SKM-1 (cell line): ENCODE data around the gene NEURL1.

Experiments used
- DNase-seq: peaks from one replicate; lab custom pipeline; 2025; ENCODE audit not compliant: unreplicated experiment; lab: John Stamatoyannopoulos, UW

Gene NEURL1

DNA sequence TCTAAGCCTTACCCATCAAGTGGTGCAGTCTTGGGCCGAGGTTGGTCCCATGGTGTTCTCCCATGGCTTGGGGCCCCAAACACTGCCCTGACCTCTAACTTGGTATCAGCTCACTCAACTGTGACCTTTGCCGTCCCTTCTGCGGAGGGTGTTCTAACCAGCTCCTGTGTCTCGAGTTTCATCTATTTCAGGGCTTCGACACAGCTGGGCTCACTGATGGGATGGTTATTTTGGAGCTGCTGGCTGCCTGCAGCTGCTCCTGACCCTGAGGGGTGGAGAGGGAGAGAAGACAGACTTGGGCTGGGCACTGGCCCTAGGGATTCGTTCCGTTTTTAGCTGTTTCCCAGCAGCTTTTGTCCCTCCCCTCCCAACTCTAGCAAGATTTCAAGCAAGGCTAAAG lies 86.9 kb downstream of the NEURL1 start:
- no peak for DNase-seq

DNA sequence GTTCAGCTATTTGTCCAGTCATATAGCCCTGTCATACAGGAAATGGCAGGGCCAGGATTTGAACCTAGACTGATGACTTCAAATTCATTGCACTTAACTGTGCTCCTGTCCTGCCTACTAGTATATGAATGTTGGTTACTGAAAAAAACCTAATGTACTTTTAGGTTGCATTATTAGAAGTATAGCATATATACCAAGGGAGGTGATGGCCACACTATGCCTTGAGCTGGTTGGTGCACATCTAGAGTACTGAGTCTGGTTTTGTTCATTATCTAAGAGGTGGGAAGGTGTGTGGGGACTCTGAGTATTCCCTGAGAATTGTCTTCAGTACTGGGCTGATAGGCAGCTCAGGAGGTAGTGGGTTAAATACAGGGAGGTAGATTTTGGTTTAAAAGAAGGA lies 88.0 kb downstream of the NEURL1 start:
- no peak for DNase-seq

DNA sequence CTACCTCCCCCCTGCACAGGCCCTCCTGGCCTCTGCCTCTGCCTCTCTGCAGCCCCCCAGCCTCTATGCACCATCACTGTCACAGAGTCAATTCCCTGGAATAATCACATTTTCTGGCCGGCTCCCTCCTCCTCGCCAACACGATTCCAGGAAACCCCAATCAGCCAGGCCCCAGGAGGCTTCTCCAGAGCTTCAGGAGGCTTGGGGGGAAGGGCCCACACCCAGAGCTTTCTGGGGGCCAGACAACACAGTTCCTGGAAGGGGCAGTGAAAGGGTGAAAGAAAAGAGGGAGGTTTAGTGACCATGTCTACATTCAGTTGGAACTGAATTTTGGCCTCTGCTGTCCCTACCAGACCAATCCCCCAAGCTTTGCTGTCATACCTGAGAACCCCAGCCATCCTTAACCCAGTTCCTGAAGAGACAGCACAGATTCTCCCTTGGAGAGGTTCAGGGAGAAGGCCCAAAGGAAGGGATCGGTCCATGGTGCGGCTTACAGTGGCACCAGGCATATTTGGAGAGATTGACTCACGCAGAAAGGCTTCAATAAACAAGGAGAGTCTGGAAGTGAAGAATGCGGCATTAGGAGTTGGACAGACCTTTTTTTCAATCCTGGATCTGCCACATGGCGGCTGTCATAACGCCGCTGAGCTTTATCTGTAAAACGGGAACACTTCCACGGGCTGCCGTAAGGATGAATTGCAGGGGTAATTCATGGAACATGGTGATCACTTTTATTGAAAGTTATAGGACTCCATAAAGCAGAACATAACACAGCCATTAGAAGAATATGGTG lies 89.0 kb downstream of the NEURL1 start:
- DNase-seq, result no peak

DNA sequence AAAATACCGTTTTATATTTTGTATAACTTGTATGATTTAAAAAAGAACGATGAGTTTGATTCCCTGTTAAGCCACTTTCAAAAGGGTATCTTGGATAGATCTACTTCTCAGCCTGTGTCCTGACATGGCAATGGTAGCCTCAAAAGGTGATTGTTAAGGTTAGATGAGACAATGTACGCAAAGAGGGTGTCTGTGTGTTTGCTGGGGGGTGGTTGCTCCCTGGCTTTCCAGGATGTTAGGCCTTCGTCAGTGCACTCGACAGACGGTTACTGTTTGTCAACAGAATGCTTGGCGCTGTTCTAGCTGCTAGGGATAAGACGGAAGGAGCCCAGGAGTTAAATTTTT lies 90.3 kb downstream of the NEURL1 start:
- no peak for DNase-seq

DNA sequence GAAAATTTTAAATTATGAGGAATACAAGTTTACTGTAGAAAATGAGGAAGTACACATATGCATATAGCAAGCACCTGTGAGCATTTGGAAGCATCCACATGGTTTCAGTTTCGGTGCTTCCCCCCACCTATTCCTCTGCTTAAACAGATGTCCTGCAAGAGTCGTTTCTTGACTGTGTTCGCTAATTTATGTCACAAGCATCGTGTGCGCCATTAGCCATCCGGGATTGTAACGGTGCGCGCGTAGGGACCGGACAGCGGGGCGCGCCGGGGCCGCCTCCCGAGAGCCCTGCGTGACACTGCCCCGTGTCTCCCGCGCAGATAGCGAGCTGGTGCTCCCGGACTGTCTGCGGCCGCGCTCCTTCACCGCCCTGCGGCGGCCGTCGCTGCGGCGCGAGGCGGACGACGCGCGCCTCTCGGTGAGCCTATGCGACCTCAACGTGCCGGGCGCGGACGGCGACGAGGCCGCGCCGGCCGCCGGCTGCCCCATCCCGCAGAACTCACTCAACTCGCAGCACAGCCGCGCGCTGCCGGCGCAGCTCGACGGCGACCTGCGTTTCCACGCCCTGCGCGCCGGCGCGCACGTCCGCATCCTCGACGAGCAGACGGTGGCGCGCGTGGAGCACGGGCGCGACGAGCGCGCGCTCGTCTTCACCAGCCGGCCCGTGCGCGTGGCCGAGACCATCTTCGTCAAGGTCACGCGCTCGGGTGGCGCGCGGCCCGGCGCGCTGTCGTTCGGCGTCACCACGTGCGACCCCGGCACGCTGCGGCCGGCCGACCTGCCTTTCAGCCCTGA lies 90.9 kb downstream of the NEURL1 start:
- no peak for DNase-seq

DNA sequence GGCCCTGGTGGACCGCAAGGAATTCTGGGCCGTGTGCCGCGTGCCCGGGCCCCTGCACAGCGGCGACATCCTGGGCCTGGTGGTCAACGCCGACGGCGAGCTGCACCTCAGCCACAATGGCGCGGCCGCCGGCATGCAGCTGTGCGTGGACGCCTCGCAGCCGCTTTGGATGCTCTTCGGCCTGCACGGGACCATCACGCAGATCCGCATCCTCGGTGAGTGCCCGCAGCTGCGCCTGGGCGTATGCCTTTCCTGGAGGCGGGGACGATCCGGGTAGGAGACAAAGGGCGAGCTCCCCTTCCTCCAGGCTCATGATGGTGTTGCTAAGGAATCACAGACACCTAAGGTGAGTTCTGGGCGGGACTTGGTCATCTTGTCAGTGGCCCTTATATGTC lies 91.5 kb downstream of the NEURL1 start:
- no peak for DNase-seq

DNA sequence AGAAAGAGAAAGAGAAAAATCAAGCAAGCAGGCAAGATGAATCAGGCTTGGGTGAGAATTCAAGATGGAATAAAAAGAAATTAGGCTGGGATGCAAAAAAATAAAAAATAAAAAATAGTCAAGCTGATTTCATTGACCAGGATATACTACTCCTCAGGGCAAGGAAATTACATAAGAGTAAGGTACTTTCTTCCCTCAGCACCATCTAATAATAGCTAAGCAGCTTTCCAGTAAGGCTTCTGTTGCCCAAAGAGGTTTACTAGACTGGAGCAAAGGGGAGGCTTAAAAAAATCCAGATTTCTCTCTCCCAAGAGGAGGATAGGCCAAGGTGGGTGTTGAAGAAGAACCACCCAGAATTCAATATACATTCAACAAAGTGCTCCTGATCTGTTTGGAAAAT lies 93.6 kb downstream of the NEURL1 start:
- DNase-seq, result no peak

DNA sequence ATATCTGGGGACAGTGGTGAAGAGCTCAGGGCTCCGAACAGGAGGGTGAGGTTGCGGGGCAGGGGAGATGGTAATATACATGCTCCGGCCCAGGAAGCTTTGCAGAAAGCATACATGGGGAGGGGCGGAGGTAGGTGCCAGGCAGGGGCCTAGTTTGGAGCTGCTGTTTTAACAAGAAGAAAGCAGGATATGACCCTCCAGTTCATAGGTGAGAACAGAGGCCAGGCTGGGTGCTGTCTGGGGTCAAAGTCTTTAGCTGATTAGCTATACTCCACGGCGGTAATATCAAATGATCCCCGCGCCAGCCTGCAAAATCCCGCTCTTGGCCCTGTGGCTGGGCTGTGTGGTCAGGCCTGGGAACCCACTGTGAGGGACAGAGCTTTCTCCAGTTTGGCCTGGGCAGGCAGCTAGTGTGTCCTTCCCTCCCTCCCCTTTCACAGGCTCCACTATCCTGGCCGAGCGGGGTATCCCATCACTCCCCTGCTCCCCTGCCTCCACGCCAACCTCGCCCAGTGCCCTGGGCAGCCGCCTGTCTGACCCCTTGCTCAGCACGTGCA lies 95.6 kb downstream of the NEURL1 start:
- DNase-seq, result no peak

DNA sequence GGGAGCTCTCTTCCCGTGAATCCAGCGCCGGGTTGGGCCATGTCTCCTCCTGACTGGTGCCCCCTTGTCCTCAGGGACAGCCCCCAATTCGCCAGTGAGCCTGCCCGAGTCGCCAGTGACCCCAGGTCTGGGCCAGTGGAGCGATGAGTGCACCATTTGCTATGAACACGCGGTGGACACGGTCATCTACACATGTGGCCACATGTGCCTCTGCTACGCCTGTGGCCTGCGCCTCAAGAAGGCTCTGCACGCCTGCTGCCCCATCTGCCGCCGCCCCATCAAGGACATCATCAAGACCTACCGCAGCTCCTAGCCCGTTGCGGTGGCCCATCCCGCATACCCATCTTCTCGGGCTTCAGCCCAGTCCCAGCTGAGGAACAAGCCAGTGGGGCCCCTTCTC lies 96.6 kb downstream of the NEURL1 start:
- no peak for DNase-seq

DNA sequence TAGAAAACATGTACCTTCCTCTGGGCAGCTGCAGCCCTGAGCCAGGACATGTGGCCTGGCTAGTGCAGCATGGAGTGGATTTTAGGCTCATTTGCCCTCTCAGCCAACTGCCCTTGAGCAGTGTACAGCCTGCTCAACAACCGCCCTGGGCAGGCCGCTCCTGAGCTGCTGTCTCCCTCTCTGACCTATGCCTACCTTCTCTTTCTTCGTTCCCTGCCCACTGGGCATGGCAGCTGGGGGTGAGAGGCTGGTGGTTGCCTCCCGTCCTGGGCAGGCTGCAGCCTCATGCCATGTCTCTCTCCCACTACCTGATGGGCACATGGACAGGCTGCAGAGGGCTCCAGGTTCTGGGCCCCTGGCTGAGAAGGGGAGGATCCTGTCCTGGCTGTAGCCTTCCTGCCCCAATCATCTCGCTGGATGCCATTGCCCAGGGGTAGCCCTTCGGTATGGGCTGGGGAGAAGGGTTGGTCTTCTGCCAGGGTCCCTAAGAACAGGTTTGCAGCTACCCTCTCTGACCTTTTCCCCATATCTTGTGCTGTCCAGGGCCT lies 97.3 kb downstream of the NEURL1 start:
- DNase-seq, result no peak

DNA sequence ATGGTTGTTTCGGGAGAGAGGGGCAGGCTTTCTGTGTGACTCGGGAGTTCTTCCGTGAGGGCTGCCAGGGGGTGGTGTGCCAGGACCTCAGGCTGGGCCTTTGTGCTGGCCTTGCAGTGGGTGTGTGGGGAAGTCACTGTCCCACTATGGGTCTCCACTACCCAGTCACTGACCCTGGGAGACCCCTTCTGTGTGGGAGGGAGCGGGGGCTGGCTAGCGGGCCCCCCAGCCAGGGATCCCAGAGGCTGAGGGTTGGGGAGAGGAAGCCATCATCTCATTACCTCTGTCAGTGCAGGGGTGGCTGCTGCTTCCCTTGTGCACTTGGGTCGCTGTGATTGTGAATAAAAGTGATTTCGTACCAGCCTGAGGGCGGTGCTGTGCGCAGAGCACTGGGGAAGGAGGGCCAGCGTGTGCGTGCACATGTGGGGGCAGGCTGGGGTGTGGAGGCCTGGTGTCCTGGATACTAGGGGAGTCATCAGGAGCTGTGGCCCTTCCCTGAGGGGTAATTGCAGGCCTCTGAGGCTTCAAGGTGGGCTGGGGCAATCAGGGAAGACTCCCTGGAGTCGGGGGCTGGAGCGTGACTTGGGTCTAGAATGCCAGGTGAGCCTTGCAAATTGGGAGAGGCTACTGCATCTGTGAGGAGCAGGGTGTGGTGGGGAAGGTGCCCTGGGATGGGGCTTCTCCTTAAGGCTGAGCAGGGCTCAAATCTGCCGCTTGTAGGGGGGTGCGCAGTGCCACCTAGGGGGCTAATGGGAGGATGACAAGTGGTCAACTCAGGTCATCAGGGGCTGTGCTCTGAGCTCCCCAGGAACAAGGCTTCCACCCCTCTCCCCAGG lies 98.9 kb downstream of the NEURL1 start:
- DNase-seq, result peak; percentile 30

DNA sequence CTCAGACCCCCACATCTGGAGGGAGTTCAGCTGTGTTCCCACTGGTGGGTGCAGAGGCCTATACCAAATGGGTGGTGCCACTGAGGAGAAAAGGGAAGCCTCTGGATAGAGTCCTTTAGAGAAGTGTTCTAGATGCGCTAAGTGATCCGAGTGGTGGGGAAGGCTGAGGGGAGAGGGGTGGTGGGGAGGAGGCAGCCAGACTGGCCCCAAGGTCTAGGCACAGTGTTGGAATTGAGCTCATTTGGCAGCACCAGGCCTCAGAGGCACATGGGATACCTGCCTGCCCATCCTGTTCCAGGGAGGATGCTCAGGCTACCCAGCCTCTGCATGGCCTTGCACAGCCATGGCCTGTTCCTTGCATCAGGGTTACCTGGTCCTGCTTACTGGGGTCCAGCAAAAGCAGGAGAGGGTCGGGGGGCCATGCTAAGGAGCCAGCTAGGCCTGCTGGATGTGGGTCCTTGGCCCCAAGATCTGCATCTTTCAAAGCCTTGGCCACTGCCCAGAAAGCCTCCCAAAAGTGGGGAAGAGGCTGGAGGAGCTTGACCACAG lies 99.6 kb downstream of the NEURL1 start:
- no peak for DNase-seq

DNA sequence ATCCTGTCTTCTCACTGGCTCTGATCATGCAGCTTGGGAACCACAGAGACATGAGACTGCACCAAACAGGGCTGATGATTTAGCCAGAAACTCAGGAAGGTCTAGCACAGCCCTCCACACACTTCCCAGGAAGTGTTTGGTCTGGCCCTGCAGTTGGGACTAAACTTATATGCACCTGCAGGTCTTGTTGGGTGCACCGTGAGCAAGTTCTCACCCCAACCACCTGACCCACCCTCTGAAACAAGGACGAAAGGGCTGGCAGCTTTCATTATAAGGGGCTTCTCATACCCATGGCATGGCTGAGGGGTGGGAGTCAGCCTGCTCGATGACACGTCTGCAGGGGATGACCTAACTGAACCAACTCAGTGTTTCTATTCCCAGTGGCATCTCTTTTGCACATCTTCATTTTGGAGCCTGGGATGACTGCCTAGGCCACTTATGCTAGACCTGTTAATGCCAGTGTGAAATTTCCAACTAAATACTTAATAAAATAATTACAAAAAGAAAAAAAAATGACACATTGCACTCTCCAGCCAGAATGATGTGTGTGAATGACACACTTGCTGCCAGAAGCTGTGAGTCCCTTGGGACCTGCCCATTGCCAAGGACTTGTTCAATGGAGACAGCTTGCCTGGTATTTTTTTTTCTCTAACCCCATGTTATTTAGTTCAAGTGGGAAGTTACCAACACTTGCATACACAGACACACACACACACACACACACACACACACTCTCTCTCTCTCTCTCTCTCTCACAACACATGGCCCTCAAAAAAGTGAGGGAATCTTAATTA lies 102.6 kb downstream of the NEURL1 start:
- no peak for DNase-seq

DNA sequence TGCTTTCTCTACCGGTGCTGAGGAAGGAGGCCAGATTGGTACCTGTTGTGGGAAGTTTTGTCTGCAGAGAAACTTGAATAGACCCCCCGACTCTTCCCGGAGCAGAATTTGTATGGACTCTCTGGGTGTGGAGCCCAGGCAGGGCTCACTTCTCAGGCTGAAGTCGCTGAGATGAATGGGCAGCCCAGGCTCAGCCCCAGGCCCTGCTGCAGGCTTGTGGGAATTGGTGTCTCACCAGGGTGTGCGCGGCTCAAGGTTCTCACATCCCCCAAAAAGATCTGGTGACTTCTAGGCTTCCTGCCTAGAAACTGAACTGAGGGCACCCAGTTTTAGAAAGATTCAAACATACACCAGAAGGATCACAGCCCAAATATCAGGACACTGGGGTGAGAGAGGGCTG lies 103.5 kb downstream of the NEURL1 start:
- no peak for DNase-seq

DNA sequence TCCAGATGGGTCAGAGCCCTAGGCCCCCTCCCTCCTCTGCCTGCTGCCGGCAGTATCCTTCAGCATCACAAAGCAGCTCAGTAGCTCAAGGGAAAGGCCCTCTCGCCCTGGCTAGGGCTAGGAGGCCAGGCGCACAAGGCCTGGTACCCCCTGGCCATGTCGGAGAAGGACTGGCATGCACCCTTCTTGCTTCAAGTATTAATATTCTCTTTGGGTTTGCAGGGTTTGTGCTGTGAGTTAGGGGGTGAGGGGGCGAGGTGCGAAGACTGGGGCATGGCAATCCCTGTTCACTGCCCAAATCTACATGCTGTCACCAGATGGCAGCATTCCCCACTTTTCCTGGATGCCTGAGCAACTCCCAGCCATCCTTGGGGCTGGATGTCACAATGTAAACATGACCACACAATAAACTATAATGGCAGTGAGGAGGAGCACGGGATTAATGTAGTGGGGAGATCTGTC lies 105.2 kb downstream of the NEURL1 start:
- peak; percentile 20 for DNase-seq

DNA sequence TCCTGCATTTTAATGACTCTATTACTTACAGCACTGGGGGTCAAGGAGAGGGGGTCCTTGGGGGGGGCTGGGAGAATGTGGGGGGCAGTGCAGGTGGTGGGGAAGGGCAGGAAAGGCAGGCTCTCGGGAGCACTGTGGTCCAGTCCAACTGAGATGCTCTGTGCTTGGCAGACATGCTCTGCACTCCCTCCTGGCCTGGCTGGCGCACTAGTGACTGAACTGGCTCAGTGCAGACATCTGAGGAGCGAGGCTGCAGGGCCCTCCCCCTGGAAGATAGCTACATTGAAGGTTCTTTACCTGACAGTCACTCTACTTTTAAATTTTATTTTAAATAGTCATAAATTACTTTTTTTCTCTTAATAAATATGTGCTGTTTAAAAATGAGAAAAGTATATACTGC lies 105.7 kb downstream of the NEURL1 start:
- no peak for DNase-seq

DNA sequence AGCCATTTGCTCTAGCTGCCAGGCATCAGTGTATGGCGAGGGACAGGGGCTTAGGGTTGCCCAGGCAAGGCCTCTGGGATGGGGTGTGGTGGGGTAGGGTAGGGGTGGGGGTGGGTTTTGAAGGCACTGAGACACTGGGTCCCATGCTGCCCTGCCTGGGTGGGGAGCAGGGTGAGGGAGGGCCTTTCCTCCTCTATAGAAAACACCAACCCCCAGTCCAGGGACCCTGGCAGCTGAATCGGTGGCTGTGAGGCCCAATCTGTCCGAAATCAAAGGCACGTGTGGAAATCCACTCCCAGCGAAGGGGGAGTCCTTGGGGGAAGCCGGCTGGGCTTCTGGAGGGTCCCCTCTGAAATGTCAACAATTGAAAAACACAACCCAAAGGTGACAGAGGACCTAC lies 106.4 kb downstream of the NEURL1 start:
- no peak for DNase-seq

DNA sequence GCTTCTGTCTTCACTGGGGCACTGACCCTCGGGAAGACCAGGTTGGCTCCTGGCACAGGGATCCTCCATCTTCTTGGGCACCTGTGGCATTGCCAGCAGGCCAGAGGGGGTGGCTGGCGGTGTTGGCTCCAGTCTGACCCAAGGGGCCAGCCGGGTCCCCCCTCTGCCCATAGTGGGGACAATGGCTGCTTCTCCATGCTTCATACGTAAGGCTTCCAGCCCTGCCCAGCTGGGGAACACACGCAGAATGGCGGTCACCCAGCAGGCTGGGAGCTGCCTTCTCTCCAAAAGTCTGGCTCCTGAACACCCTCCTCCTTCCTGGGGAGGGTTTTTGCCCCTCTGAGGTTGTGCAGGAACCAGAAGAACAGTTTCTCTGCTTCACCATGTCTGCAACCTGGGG lies 106.8 kb downstream of the NEURL1 start:
- no peak for DNase-seq

DNA sequence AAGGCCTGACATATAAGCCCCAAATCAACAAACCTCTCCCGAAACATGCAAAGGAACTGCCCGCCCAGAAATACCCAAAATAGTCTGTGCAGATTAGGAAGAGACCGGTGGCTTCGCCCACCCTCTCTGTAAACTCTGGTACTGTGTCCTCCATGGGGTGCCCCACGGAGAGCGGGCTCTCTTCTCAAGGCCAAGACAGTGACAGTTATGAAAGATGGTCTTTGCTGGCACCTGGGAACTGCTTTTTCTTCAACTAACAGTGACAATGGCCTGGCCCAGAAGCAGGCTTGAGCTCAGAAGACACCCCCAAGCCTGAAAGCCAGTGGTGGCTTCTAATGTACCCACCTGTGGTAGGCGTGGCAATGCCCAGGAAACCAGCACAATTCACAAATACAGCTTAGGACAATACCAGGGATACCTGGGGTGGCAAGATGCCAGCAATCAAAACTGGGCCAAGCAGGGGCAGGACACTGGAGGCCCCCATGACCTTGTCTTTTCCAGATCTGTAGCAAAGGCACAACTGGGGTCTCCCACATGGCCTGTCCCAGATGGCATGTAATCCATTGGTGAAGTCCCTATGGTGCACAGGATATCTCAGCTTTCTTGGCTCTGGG lies 107.6 kb downstream of the NEURL1 start:
- no peak for DNase-seq
